ENCODE data around the gene C8A.

The C8A gene

DNA sequence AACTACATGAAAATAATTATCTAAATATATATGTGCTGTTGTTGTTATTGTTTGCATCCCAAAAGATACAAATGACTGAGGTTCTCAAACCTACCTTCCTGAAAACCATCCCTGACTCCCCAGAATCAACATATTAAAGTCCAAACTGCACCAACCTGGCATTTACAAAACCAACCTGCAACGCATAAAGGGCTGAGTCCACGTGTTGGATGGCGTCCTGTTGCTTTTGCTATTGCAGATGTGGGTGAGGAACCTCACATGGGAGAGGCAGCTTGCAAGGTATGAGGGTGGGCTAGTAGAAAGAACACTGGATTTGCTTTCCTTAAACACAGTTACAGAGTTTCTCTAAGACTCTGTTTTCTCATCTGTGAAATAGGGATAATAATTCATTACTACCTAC is 112.8 kb downstream of the C8A start:
- DNase-seq (ENCODE audit: low read depth) = no peak
